ENCODE measurements around the gene FANCE.
"Not testable (repeated sequence)": the region's sequence is repeated elsewhere in the genome, so short reads cannot be mapped to it uniquely, and the experiment has no call there.

FANCE gene

GRCh38 chr6:35435074-35435837 is 16.9 kb upstream of the FANCE start:
- TF ChIP-seq CTCF (IDR thresholded peaks at IDR 0.05; ENCODE audit: low read depth, low read length), result no peak
- no peak overlapping the region for H3K4me3 ChIP-seq (ENCODE audit: low read depth, low read length)

GRCh38 chr6:35436071-35436857 is 15.9 kb upstream of the FANCE start:
- no peak overlapping the region for H3K4me3 ChIP-seq (ENCODE audit: low read depth, low read length)
- no peak for TF ChIP-seq CTCF (IDR thresholded peaks at IDR 0.05; ENCODE audit: low read depth, low read length)

- not testable (repeated sequence) for H3K4me3 ChIP-seq (ENCODE audit: low read depth, low read length)
Measured at GRCh38 chr6:35438378-35439065, 13.6 kb upstream of the FANCE start.

GRCh38 chr6:35439308-35439707 is 12.8 kb upstream of the FANCE start:
- H3K4me3 ChIP-seq (ENCODE audit: low read depth, low read length), result no peak overlapping the region
- no peak for TF ChIP-seq CTCF (IDR thresholded peaks at IDR 0.05; ENCODE audit: low read depth, low read length)

- no peak overlapping the region for H3K4me3 ChIP-seq (ENCODE audit: low read depth, low read length)
- TF ChIP-seq CTCF (IDR thresholded peaks at IDR 0.05; ENCODE audit: low read depth, low read length), result no peak
Measured at GRCh38 chr6:35441205-35441604, 10.9 kb upstream of the FANCE start.

GRCh38 chr6:35441642-35442041 is 10.5 kb upstream of the FANCE start:
- H3K4me3 ChIP-seq (ENCODE audit: low read depth, low read length), result no peak overlapping the region
- no peak for TF ChIP-seq CTCF (IDR thresholded peaks at IDR 0.05; ENCODE audit: low read depth, low read length)

GRCh38 chr6:35442693-35443092 is 9.4 kb upstream of the FANCE start:
- no peak for TF ChIP-seq CTCF (IDR thresholded peaks at IDR 0.05; ENCODE audit: low read depth, low read length)
- H3K4me3 ChIP-seq (ENCODE audit: low read depth, low read length), result no peak overlapping the region

Measured in WI38 (cell line).